SK-N-SH (cell line): ENCODE results near the gene CATSPERE. TPM values are rescaled to one million over a fixed set of nuclear protein-coding genes. Genes with fewer than 3 reads are reported as not detected.

Experiments
- CTCF ChIA-PET: fragments of 300-600, 350-600 bp; formaldehyde crosslinking; extraction: SDS; loops from one replicate; lab custom pipeline; 2021; lab: Yijun Ruan, JAX
- POLR2A ChIA-PET: fragments of 350-600 bp; sonication (Branson Sonifier 250); formaldehyde crosslinking; extraction: SDS; loops from one replicate; lab custom pipeline; 2020; ENCODE audit warnings: antibody characterized with exemption, inconsistent platforms; lab: Yijun Ruan, JAX
- DNase-seq: peaks from one replicate; pipeline ENCODE4 v3.0.0; 2012
- H2AFZ ChIP-seq: fragments of 200-600 bp; sonication (generic); 2 replicates; pipeline ENCODE4 v1.8.1; 2016; ENCODE audit warnings: antibody characterized with exemption, mild to moderate bottlenecking, low read depth
- H3F3A ChIP-seq: fragments of 200-600 bp; sonication (generic); replicated peaks from 2 replicates; pipeline ENCODE3; 2016; ENCODE audit warnings: antibody characterized with exemption, mild to moderate bottlenecking; ENCODE audit not compliant: insufficient read depth
- H3K27ac ChIP-seq, 2 experiments: fragments of 200-500 bp in 1 of 2; fragments of 200-600 bp in 1 of 2; sonication (Bioruptor generic) in 1 of 2; sonication (generic), shearing (Covaris generic) in 1 of 2; 2 replicates each; pipeline versions ENCODE4 v1.5.1 to v1.6.1; 2014 to 2016; ENCODE audit warnings: low read depth in 2 of 2, inconsistent platforms in 1 of 2, low read length in 1 of 2, mild to moderate bottlenecking in 1 of 2, mixed read lengths in 1 of 2
- H3K27me3 ChIP-seq: fragments of 200-600 bp; sonication (generic), shearing (Covaris generic); 2 replicates; pipeline ENCODE4 v1.6.1; 2016; ENCODE audit warnings: mixed run types; ENCODE audit not compliant: insufficient read depth
- H3K36me3 ChIP-seq, 2 experiments: fragments of 200-500 bp in 1 of 2; fragments of 200-600 bp in 1 of 2; sonication (Bioruptor generic) in 1 of 2; sonication (generic) in 1 of 2; replicated peaks in 1 of 2; 2 replicates each; pipeline versions ENCODE3 to v1.5.1; 2014 to 2016; ENCODE audit warnings: low read length in 1 of 2, mild to moderate bottlenecking in 1 of 2; ENCODE audit not compliant: insufficient read depth in 2 of 2, control insufficient read depth in 1 of 2
- H3K4me1 ChIP-seq, 2 experiments: fragments of 200-500 bp in 1 of 2; fragments of 200-600 bp in 1 of 2; sonication (Bioruptor generic) in 1 of 2; sonication (generic), shearing (Covaris generic) in 1 of 2; 2 replicates each; pipeline versions ENCODE4 v1.5.1 to v1.6.1; 2014 to 2016; ENCODE audit warnings: low read depth in 1 of 2, low read length in 1 of 2, mixed run types in 1 of 2; ENCODE audit not compliant: insufficient read depth in 2 of 2, control insufficient read depth in 1 of 2
- H3K4me2 ChIP-seq: fragments of 200-600 bp; sonication (generic), shearing (Covaris generic); 2 replicates; pipeline ENCODE4 v1.6.1; 2017; ENCODE audit warnings: mixed run types
- H3K4me3 ChIP-seq, 2 experiments: fragments of 200-500 bp in 1 of 2; fragments of 200-600 bp in 1 of 2; sonication (Bioruptor generic) in 1 of 2; sonication (generic), shearing (Covaris generic) in 1 of 2; 2 replicates each; pipeline versions ENCODE4 v1.5.1 to v1.8.1; 2014 to 2016; ENCODE audit warnings: low read depth in 2 of 2, inconsistent platforms in 1 of 2, low read length in 1 of 2, mild to moderate bottlenecking in 1 of 2, mixed read lengths in 1 of 2, moderate library complexity in 1 of 2
- H3K79me2 ChIP-seq: fragments of 200-600 bp; sonication (generic); 2 replicates; pipeline ENCODE4 v1.8.1; 2017; ENCODE audit warnings: mild to moderate bottlenecking; ENCODE audit not compliant: insufficient read depth
- H3K9ac ChIP-seq: fragments of 200-600 bp; sonication (generic); 2 replicates; pipeline ENCODE4 v1.6.1; 2017; ENCODE audit warnings: mixed run types
- H3K9me2 ChIP-seq: fragments of 200-600 bp; sonication (generic); 2 replicates; pipeline ENCODE4 v1.6.1; 2017; ENCODE audit warnings: mixed run types
- H3K9me3 ChIP-seq: fragments of 200-600 bp; sonication (generic); 2 replicates; pipeline ENCODE4 v1.6.1; 2017; ENCODE audit warnings: mixed run types, mild to moderate bottlenecking, moderate library complexity
- H4K20me1 ChIP-seq: fragments of 200-600 bp; sonication (generic); 2 replicates; pipeline ENCODE4 v1.6.1; 2017; ENCODE audit warnings: mild to moderate bottlenecking, mixed run types; ENCODE audit not compliant: insufficient read depth
- EZH2phosphoT487 ChIP-seq: fragments of 200-600 bp; sonication (generic); IDR thresholded peaks from 2 replicates; pipeline ENCODE4 v1.6.1; 2017; ENCODE audit warnings: low read depth, mixed run types, mild to moderate bottlenecking, antibody characterized with exemption, moderate library complexity, borderline replicate concordance
- FOSL2 ChIP-seq: IDR thresholded peaks from 2 replicates; pipeline ENCODE4 v1.4.0; 2012; ENCODE audit warnings: low read depth, mild to moderate bottlenecking, moderate library complexity, borderline replicate concordance
- FOXM1 ChIP-seq: IDR thresholded peaks from 2 replicates; pipeline ENCODE4 v1.4.0; 2012; ENCODE audit warnings: low read depth, mild to moderate bottlenecking
- GABPA ChIP-seq: IDR thresholded peaks from 2 replicates; pipeline ENCODE4 v1.4.0; 2012; ENCODE audit warnings: low read depth, mild to moderate bottlenecking
- JUND ChIP-seq: IDR thresholded peaks from 2 replicates; pipeline ENCODE4 v1.4.0; 2012
- MXI1 ChIP-seq: IDR thresholded peaks from 2 replicates; pipeline ENCODE4 v1.6.1; 2012; ENCODE audit warnings: mild to moderate bottlenecking, low read depth, low read length, improper control_type of control experiment
- RAD21 ChIP-seq: IDR thresholded peaks from 2 replicates; pipeline ENCODE4 v1.6.1; 2012; ENCODE audit warnings: mild to moderate bottlenecking, low read length
- REST ChIP-seq: IDR thresholded peaks from 2 replicates; pipeline ENCODE4 v1.6.1; 2012; ENCODE audit warnings: mild to moderate bottlenecking, low read depth, low read length, moderate library complexity
- RFX5 ChIP-seq: IDR thresholded peaks from 2 replicates; pipeline ENCODE4 v1.6.1; 2012; ENCODE audit warnings: mild to moderate bottlenecking, improper control_type of control experiment, low read length
- RXRA ChIP-seq: IDR thresholded peaks from 2 replicates; pipeline ENCODE4 v1.4.0; 2012; ENCODE audit warnings: low read depth, mild to moderate bottlenecking, borderline replicate concordance
- TAF1 ChIP-seq: IDR thresholded peaks from 2 replicates; pipeline ENCODE4 v1.6.1; 2012; ENCODE audit warnings: low read depth, mild to moderate bottlenecking, low read length, moderate library complexity, borderline replicate concordance
- TCF12 ChIP-seq: IDR thresholded peaks from 2 replicates; pipeline ENCODE4 v1.4.0; 2012
- USF2 ChIP-seq: fragments of 150-350 bp; IDR thresholded peaks from 2 replicates; pipeline ENCODE4 v1.6.1; 2017; ENCODE audit warnings: antibody characterized with exemption, low read length, low read depth, borderline replicate concordance
- WGBS: methylation state at CpG from one replicate; pipeline ENCODE4 v1.1.6; 2017; ENCODE audit warnings: low lambda C conversion rate; 5-methylcytosine and 5-hydroxymethylcytosine counted together
- polyA plus RNA-seq, 3 experiments: library from polyadenylated mRNA; depleted of rRNA; stranded (reverse); fragments of >200 nt; gene quantifications; 2 replicates each; pipeline ENCODE4 v1.2.3, GENCODE V29; 2012
- TF ChIP-seq, protein P1 (sequence below): IDR thresholded peaks from 2 replicates; pipeline ENCODE4 v1.4.0; 2012; ENCODE audit warnings: low read depth, borderline replicate concordance
- TF ChIP-seq, protein P2 (sequence below): IDR thresholded peaks from 2 replicates; pipeline ENCODE4; 2012
- TF ChIP-seq, protein P3 (sequence below): fragments of 150-350 bp; IDR thresholded peaks from 2 replicates; pipeline ENCODE4 v1.6.1; 2016; ENCODE audit warnings: mild to moderate bottlenecking, low read depth, low read length

Gene CATSPERE
- polyA plus RNA-seq, 1 of the 3 experiments (the other 2 are of a cell fraction): 0.30 TPM

DNA sequence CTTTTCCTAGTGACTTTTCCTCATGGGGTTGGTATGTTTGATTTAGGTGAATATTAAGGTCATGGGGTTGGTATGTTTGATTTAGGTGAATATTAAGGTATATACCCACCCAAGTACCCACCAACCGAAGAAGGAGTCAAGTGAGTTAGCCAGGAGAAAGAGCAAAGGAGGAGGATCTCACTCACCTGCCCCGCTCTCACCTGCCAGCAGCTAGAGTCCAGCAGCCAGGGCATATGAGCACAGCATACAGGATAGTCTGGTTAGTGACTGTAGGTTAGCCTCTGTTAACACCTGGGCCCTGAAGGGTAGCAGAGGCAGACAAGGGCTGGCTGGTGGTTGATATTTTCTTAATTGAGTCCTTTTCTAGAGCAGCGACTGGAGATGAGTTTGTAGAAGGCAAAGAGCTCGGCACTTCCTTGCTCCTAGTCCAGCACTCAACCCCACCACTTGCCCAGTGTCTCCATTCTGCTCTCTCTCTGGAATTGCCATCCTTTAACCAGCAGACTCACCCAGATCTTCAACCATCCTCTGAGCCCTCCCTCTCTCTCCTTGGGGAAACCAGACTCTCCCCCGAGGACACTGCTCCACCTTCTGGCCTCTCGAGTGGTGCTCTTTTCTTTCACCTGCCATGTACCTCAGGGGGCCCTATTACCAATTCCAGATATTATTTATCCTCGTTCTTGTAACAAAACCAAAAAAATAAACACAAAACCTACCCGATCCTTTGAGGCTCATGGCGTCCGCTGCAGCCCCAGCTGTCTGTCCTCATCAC, 175.6 kb downstream of the CATSPERE start:
- no peak overlapping the region for H3K27ac ChIP-seq
- no peaks in the 10 kb centered on the region for H3K9me2 ChIP-seq
- no peaks in the 10 kb centered on the region for H3K79me2 ChIP-seq
- no peaks in the 10 kb centered on the region for H3K36me3 ChIP-seq
- H3K9ac ChIP-seq: no peak overlapping the region
- H3K4me2 ChIP-seq: no peak overlapping the region
- H3K9me3 ChIP-seq: no peaks in the 10 kb centered on the region
- H4K20me1 ChIP-seq: no peaks in the 10 kb centered on the region
- WGBS: 63% methylated on average over 10 of the region's 10 CpGs
- no peak for TF ChIP-seq FOSL2
- no peak for TF ChIP-seq REST
- TF ChIP-seq RAD21: no peak
- no peak for TF ChIP-seq JUND
- TF ChIP-seq USF2: no peak
- TF ChIP-seq TCF12: no peak
- TF ChIP-seq RXRA: no peak
- TF ChIP-seq RFX5: no peak
- TF ChIP-seq FOXM1: no peak
- TF ChIP-seq EZH2phosphoT487: no peak
- no peak for TF ChIP-seq TAF1
- POLR2A ChIA-PET: no interaction called here
- no peaks in the 10 kb centered on the region for H3F3A ChIP-seq
- H3K27me3 ChIP-seq: no peaks in the 10 kb centered on the region; the same call in 1 of the 2 replicates
- no peak overlapping the region for H3K4me3 ChIP-seq
- H3K4me1 ChIP-seq: no peaks in the 10 kb centered on the region
- no peak for DNase-seq
- H2AFZ ChIP-seq: no peak overlapping the region
- CTCF ChIA-PET: interaction anchor here (1.6 to 1.7 kb wide), 2 partner anchors 33 kb away, joined by 4 to 5 read pairs; no protein-coding TSS in a partner anchor

DNA sequence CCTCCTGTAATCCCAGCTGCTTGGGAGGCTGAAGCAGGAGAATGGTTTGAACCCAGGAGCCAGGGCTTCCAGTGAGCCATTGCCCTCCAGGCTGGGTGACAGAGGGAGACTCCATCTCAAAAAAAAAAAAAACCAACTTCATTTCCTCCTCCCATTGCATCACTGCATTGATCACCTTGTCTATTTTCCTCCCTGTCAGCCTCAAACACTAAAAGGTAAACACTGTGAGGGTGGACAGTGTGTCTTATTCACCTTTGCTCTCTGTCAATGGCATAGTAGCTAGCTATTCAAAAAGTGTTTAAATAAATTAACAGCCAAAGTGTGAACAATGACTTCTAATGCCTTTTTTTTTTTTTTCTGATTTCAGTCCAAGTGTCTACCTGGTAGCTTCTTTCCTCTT, 178.5 kb downstream of the CATSPERE start:
- Histone ChIP-seq H4K20me1 (no peaks in the 10 kb centered on the region), H3K27me3 (no peaks in the 10 kb centered on the region; the same call in 1 of the 2 replicates), H3K4me2 (no peak overlapping the region), H2AFZ (no peak overlapping the region), H3K36me3 (no peaks in the 10 kb centered on the region), H3K4me1 (no peaks in the 10 kb centered on the region), H3K27ac (no peak overlapping the region), H3F3A (no peaks in the 10 kb centered on the region), H3K4me3 (no peak overlapping the region), H3K9ac (no peak overlapping the region), H3K79me2 (no peaks in the 10 kb centered on the region), H3K9me3 (no peaks in the 10 kb centered on the region), H3K9me2 (no peaks in the 10 kb centered on the region)
- ChIA-PET CTCF (interaction anchor here (1.2 to 1.4 kb wide), 2 partner anchors 12 to 14 kb away, joined by 5 read pairs; no protein-coding TSS in a partner anchor), POLR2A (no interaction called here)
- no peak for DNase-seq
- TF ChIP-seq TCF12 (no peak), JUND (no peak), USF2 (no peak), GABPA (no peak), TAF1 (no peak), MXI1 (no peak), RAD21 (no peak)
- TF ChIP-seq, protein P1, sequence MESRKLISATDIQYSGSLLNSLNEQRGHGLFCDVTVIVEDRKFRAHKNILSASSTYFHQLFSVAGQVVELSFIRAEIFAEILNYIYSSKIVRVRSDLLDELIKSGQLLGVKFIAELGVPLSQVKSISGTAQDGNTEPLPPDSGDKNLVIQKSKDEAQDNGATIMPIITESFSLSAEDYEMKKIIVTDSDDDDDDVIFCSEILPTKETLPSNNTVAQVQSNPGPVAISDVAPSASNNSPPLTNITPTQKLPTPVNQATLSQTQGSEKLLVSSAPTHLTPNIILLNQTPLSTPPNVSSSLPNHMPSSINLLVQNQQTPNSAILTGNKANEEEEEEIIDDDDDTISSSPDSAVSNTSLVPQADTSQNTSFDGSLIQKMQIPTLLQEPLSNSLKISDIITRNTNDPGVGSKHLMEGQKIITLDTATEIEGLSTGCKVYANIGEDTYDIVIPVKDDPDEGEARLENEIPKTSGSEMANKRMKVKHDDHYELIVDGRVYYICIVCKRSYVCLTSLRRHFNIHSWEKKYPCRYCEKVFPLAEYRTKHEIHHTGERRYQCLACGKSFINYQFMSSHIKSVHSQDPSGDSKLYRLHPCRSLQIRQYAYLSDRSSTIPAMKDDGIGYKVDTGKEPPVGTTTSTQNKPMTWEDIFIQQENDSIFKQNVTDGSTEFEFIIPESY: no peak
- TF ChIP-seq, protein P2, sequence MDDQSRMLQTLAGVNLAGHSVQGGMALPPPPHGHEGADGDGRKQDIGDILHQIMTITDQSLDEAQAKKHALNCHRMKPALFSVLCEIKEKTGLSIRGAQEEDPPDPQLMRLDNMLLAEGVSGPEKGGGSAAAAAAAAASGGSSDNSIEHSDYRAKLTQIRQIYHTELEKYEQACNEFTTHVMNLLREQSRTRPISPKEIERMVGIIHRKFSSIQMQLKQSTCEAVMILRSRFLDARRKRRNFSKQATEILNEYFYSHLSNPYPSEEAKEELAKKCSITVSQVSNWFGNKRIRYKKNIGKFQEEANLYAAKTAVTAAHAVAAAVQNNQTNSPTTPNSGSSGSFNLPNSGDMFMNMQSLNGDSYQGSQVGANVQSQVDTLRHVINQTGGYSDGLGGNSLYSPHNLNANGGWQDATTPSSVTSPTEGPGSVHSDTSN: no peak
- TF ChIP-seq, protein P3, sequence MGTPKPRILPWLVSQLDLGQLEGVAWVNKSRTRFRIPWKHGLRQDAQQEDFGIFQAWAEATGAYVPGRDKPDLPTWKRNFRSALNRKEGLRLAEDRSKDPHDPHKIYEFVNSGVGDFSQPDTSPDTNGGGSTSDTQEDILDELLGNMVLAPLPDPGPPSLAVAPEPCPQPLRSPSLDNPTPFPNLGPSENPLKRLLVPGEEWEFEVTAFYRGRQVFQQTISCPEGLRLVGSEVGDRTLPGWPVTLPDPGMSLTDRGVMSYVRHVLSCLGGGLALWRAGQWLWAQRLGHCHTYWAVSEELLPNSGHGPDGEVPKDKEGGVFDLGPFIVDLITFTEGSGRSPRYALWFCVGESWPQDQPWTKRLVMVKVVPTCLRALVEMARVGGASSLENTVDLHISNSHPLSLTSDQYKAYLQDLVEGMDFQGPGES: no peak
